ENCODE data around the gene IQGAP3.

- TF ChIP-seq, protein P1, sequence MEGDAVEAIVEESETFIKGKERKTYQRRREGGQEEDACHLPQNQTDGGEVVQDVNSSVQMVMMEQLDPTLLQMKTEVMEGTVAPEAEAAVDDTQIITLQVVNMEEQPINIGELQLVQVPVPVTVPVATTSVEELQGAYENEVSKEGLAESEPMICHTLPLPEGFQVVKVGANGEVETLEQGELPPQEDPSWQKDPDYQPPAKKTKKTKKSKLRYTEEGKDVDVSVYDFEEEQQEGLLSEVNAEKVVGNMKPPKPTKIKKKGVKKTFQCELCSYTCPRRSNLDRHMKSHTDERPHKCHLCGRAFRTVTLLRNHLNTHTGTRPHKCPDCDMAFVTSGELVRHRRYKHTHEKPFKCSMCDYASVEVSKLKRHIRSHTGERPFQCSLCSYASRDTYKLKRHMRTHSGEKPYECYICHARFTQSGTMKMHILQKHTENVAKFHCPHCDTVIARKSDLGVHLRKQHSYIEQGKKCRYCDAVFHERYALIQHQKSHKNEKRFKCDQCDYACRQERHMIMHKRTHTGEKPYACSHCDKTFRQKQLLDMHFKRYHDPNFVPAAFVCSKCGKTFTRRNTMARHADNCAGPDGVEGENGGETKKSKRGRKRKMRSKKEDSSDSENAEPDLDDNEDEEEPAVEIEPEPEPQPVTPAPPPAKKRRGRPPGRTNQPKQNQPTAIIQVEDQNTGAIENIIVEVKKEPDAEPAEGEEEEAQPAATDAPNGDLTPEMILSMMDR (IDR thresholded peaks at IDR 0.05), result no peak
- TF ChIP-seq POLR2A (IDR thresholded peaks at IDR 0.05; ENCODE audit: low read depth), result peak; percentile 24
These were observed 73.0 kb downstream of the IQGAP3 start for GRCh38 chr1:156499194-156499841.

Measured in esophagus muscularis mucosa (tissue), 3 donors.